ENCODE data around the gene DNAJC11.

DNAJC11 gene

GRCh38 chr1:6603915-6604558 lies 97.6 kb downstream of the DNAJC11 start:
- no peak for TF ChIP-seq CTCF (IDR thresholded peaks at IDR 0.05; ENCODE audit: low read depth, low read length, missing control alignments)
- peak; percentile 55 for DNase-seq (ENCODE audit: extremely low read depth, low read depth)
- H3K4me3 ChIP-seq (replicated peaks; ENCODE audit: low read depth, low read length): peak overlapping the region; percentile 100

DNA sequence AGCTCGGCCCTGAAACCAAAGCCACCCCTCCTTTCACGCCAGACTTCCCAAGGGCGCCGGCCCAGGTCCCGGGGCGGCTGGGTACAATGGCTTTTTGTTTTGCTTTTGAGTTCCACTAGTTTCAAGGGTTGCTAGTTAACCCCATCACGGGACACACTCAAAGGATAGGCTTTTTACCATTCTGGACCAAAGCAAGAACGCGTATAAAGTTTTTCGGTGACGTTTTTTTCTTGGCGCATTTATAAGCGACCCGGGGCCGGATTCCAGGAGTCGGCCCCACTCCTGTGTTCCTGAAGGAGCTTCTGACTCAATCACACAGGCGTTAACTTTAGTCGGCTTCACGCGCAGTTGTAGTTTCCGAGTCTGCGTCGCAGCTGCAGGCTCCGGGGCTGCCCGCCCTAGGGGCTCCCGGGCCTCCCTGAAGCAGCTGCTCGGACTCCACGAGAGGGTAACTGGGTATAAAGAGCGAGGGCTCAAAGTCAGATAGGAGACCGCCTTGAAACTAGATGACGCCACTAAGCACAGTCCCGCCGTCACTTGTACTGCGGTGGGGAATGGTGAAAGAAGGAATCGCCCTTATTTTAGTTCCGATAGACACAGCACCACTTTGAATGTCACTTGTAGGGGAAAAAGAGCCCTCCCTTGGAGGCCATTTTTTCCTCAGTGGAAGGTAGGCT lies 98.2 kb downstream of the DNAJC11 start:
- TF ChIP-seq CTCF (IDR thresholded peaks at IDR 0.05; ENCODE audit: low read depth, low read length, missing control alignments): no peak
- peak overlapping the region; percentile 100 for H3K4me3 ChIP-seq (replicated peaks; ENCODE audit: low read depth, low read length)
- DNase-seq (ENCODE audit: extremely low read depth, low read depth): peak; percentile 57

- H3K4me3 ChIP-seq (replicated peaks; ENCODE audit: low read depth, low read length): peak within 1 kb of the TSS; percentile 100
- DNase-seq (ENCODE audit: extremely low read depth, low read depth): peak; percentile 26
- TF ChIP-seq CTCF (IDR thresholded peaks at IDR 0.05; ENCODE audit: low read depth, low read length, missing control alignments): no peak
Measured at GRCh38 chr1:6602669-6603237, 98.9 kb downstream of the DNAJC11 start, which contains the start of gene KLHL21. Gene KLHL21 (minus strand): TSS chr1:6602869. CDS start chr1:6602817, 52 bp downstream.

GRCh38 chr1:6601923-6602668 lies 99.5 kb downstream of the DNAJC11 start:
- H3K4me3 ChIP-seq (replicated peaks; ENCODE audit: low read depth, low read length): peak overlapping the region; percentile 100
- TF ChIP-seq CTCF (IDR thresholded peaks at IDR 0.05; ENCODE audit: low read depth, low read length, missing control alignments): no peak
- no peak for DNase-seq (ENCODE audit: extremely low read depth, low read depth)

- peak; percentile 80 for DNase-seq (ENCODE audit: extremely low read depth, low read depth)
- TF ChIP-seq CTCF (IDR thresholded peaks at IDR 0.05; ENCODE audit: low read depth, low read length, missing control alignments): no peak
- H3K4me3 ChIP-seq (replicated peaks; ENCODE audit: low read depth, low read length): peak overlapping the region; percentile 100
Measured at GRCh38 chr1:6601049-6601922, 100.3 kb downstream of the DNAJC11 start.
